ENCODE data around the gene ORAI1.

GRCh38 chr12:121600702-121601336 is 25.5 kb upstream of the ORAI1 start:
- TF ChIP-seq EZH2 (IDR thresholded peaks at IDR 0.05; ENCODE audit: insufficient read depth, poor library complexity, severe bottlenecking) (no peak), EZH2phosphoT487 (IDR thresholded peaks at IDR 0.05; ENCODE audit: insufficient read depth, low read depth) (no peak)
